Esophagus squamous epithelium (tissue), 5 donors: ENCODE results near the gene NPTXR. TPM values are rescaled to one million over a fixed set of nuclear protein-coding genes. Genes with fewer than 3 reads are reported as not detected.

Experiments
- DNase-seq: peaks from one replicate; lab custom pipeline; 2025; lab: John Stamatoyannopoulos, UW
- H3K27ac ChIP-seq, 4 donors: fragments of 200-600 bp; sonication (generic); one replicate each; pipeline ENCODE4 v1.5.1; 2016 to 2019; ENCODE audit warnings: mild to moderate bottlenecking in 1 of 4
- H3K27me3 ChIP-seq, 4 donors: fragments of 200-600 bp; sonication (generic); 1 replicate in 3 of 4; 2 replicates in 1 of 4; pipeline versions ENCODE4 v1.5.1 to v1.6.0; 2017 to 2021; ENCODE audit warnings: antibody characterized with exemption in 1 of 4
- H3K36me3 ChIP-seq, 3 donors: fragments of 200-600 bp; sonication (generic); one replicate each; pipeline ENCODE4 v1.5.1; 2016 to 2019
- H3K4me1 ChIP-seq, 3 donors: fragments of 200-600 bp; sonication (generic); one replicate each; pipeline ENCODE4 v1.5.1; 2017 to 2019
- H3K4me3 ChIP-seq, 4 donors: fragments of 200-600 bp; sonication (generic); 1 replicate in 3 of 4; 2 replicates in 1 of 4; pipeline ENCODE4 v1.5.1; 2016 to 2019; ENCODE audit warnings: mild to moderate bottlenecking in 2 of 4, moderate library complexity in 1 of 4
- H3K9me3 ChIP-seq, 3 donors: fragments of 200-600 bp; sonication (generic); one replicate each; pipeline ENCODE4 v1.5.1; 2016 to 2019
- CTCF ChIP-seq, 6 experiments: fragments of 450-650 bp in 4 of 6; fragments of 200-600 bp in 2 of 6; sonication (generic) in 2 of 6; IDR thresholded peaks; one replicate each; pipeline ENCODE4 v1.5.1; 2016 to 2019; ENCODE audit warnings: antibody characterized with exemption in 6 of 6, mild to moderate bottlenecking in 4 of 6, moderate library complexity in 4 of 6
- POLR2A ChIP-seq, 4 donors: fragments of 450-650 bp; IDR thresholded peaks; one replicate each; pipeline ENCODE4 v1.6.1; 2017; ENCODE audit warnings: antibody characterized with exemption in 4 of 4, mild to moderate bottlenecking in 4 of 4, moderate library complexity in 3 of 4
- WGBS, 2 donors: methylation state at CpG; one replicate each; pipeline ENCODE4 v1.1.5; 2018; 5-methylcytosine and 5-hydroxymethylcytosine counted together
- intact Hi-C: fragments of 100-400 bp; cut with DNase I; formaldehyde crosslinking; loops from one replicate; pipeline ENCODE4 v1.15.0; 2022
- total RNA-seq, 4 donors: library from RNA; depleted of rRNA; stranded (reverse); fragments of >200 nt; gene quantifications; one replicate each; pipeline ENCODE4 v1.1.0, GENCODE V29; 2016
- donor health status: DM: yes; HTN: yes; CAD: no.

The NPTXR gene
- total RNA-seq, 4 donors from 2014 or later: 0.26 to 2.3 (median 0.63) TPM

GRCh38 chr22:38872172-38872830 is 28.5 kb upstream of the NPTXR start, which contains the start of gene CBX6:
Gene CBX6, minus strand, starts transcription at chr22:38872216. Its CDS starts 26 bp downstream, at chr22:38872190.
- WGBS, 2 donors: 0 to 3% methylated on average over 4 to 16 of the region's 73 CpGs
- Histone ChIP-seq H3K27me3 (peaks cover 0 to 6% (median 0%) of the 10 kb centered on the region in 4 donors), H3K27ac (peak within 1 kb of the TSS; percentile 81 to 98 (median 93)), H3K4me3 (peak within 1 kb of the TSS; percentile 47 to 94 (median 78)), H3K9me3 (no peaks in the 10 kb centered on the region), H3K4me1 (peaks cover 24 to 65% (median 32%) of the 10 kb centered on the region in 3 donors), H3K36me3 (peaks cover 0 to 16% (median 0%) of the 10 kb centered on the region in 3 donors)
- peak; percentile 58 for DNase-seq
- TF ChIP-seq POLR2A (IDR thresholded peaks at IDR 0.05): peak in 1 of 4 donors; percentile 37
- no peak for TF ChIP-seq CTCF (IDR thresholded peaks at IDR 0.05)
- intact Hi-C loops: loop anchor here (10.0 kb wide), 2 partner anchors 52 to 112 kb away; partner anchors contain the start of gene APOBEC3B

- no peak for DNase-seq
- H3K36me3 ChIP-seq: peaks cover 0 to 22% (median 6%) of the 10 kb centered on the region in 3 donors
- H3K4me1 ChIP-seq: peaks cover 24 to 73% (median 34%) of the 10 kb centered on the region in 3 donors
- TF ChIP-seq POLR2A (IDR thresholded peaks at IDR 0.05): peak in 1 of 4 donors; percentile 66
- TF ChIP-seq CTCF (IDR thresholded peaks at IDR 0.05): peak in 1 of 6 experiments; percentile 1
- 0 to 15% methylated on average over 2 to 4 of the region's 77 CpGs for WGBS, 2 donors
- intact Hi-C loops: loop anchor here (10.0 kb wide), 2 partner anchors 53 to 113 kb away; partner anchors contain the start of gene APOBEC3B
- H3K27ac ChIP-seq: peak overlapping the region; percentile 81 to 98 (median 90)
- H3K27me3 ChIP-seq: peaks cover 0 to 6% (median 0%) of the 10 kb centered on the region in 4 donors
- H3K9me3 ChIP-seq: no peaks in the 10 kb centered on the region
- peak overlapping the region; percentile 47 to 94 (median 78) for H3K4me3 ChIP-seq
Measured at GRCh38 chr22:38871360-38872171, 27.7 kb upstream of the NPTXR start.

- H3K27me3 ChIP-seq: peaks cover 0 to 6% (median 0%) of the 10 kb centered on the region in 4 donors
- peaks cover 24 to 79% (median 36%) of the 10 kb centered on the region in 3 donors for H3K4me1 ChIP-seq
- H3K27ac ChIP-seq: peak overlapping the region; percentile 81 to 98 (median 90)
- intact Hi-C loops: loop anchor here (10.0 kb wide), 2 partner anchors 54 to 114 kb away; partner anchors contain the start of gene APOBEC3B
- H3K9me3 ChIP-seq: no peaks in the 10 kb centered on the region
- TF ChIP-seq POLR2A (IDR thresholded peaks at IDR 0.05) (no peak), CTCF (IDR thresholded peaks at IDR 0.05) (no peak)
- H3K36me3 ChIP-seq: peaks cover 0 to 29% (median 6%) of the 10 kb centered on the region in 3 donors
- H3K4me3 ChIP-seq: peak overlapping the region; percentile 47 to 94 (median 78)
- DNase-seq: no peak
- WGBS, 2 donors: 14% methylated on average over 2 of the region's 2 CpGs; no CpG with 5 or more reads in 1 of the 2 donors
Measured at GRCh38 chr22:38870791-38871359, 27.0 kb upstream of the NPTXR start.

GRCh38 chr22:38870312-38870741 is 26.5 kb upstream of the NPTXR start:
- H3K9me3 ChIP-seq: no peaks in the 10 kb centered on the region
- peak overlapping the region; percentile 81 to 98 (median 90) for H3K27ac ChIP-seq
- no peak for DNase-seq
- peaks cover 0 to 6% (median 0%) of the 10 kb centered on the region in 4 donors for H3K27me3 ChIP-seq
- H3K36me3 ChIP-seq: peaks cover 0 to 35% (median 6%) of the 10 kb centered on the region in 3 donors
- TF ChIP-seq CTCF (IDR thresholded peaks at IDR 0.05) (peak; percentile 83 to 93 (median 89)), POLR2A (IDR thresholded peaks at IDR 0.05) (no peak)
- intact Hi-C loops: loop anchor here (10.0 kb wide), 2 partner anchors 54 to 114 kb away; partner anchors contain the start of gene APOBEC3B
- peak overlapping the region; percentile 7 to 94 (median 78) for H3K4me3 ChIP-seq
- H3K4me1 ChIP-seq: peaks cover 24 to 85% (median 42%) of the 10 kb centered on the region in 3 donors
- WGBS, 2 donors: 8 to 10% methylated on average over 10 of the region's 12 CpGs
